B cell (primary cell): ENCODE data around the gene USP28.

Experiments
- EZH2 ChIP-seq: IDR thresholded peaks from 2 replicates; pipeline ENCODE4 v1.6.1; 2012; ENCODE audit warnings: borderline replicate concordance, low read depth, mild to moderate bottlenecking, moderate library complexity, low read length; ENCODE audit not compliant: insufficient read depth, poor library complexity, severe bottlenecking
- TF ChIP-seq, protein P1 (sequence below): fragments of 200-600 bp; IDR thresholded peaks from one replicate; pipeline ENCODE4 v1.8.0; 2022; ENCODE audit warnings: antibody characterized with exemption, mild to moderate bottlenecking

GRCh38 chr11:113867843-113868503, 7.4 kb downstream of the USP28 start:
- TF ChIP-seq EZH2 = no peak
- TF ChIP-seq, protein P1, sequence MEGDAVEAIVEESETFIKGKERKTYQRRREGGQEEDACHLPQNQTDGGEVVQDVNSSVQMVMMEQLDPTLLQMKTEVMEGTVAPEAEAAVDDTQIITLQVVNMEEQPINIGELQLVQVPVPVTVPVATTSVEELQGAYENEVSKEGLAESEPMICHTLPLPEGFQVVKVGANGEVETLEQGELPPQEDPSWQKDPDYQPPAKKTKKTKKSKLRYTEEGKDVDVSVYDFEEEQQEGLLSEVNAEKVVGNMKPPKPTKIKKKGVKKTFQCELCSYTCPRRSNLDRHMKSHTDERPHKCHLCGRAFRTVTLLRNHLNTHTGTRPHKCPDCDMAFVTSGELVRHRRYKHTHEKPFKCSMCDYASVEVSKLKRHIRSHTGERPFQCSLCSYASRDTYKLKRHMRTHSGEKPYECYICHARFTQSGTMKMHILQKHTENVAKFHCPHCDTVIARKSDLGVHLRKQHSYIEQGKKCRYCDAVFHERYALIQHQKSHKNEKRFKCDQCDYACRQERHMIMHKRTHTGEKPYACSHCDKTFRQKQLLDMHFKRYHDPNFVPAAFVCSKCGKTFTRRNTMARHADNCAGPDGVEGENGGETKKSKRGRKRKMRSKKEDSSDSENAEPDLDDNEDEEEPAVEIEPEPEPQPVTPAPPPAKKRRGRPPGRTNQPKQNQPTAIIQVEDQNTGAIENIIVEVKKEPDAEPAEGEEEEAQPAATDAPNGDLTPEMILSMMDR = no peak
